ENCODE data around the gene BRAF. TPM values are rescaled to one million over a fixed set of nuclear protein-coding genes. Genes with fewer than 3 reads are reported as not detected.
"Not testable (repeated sequence)": the region's sequence is repeated elsewhere in the genome, so short reads cannot be mapped to it uniquely, and the experiment has no call there.

Gene BRAF
- 33.7 TPM for total RNA-seq

DNA sequence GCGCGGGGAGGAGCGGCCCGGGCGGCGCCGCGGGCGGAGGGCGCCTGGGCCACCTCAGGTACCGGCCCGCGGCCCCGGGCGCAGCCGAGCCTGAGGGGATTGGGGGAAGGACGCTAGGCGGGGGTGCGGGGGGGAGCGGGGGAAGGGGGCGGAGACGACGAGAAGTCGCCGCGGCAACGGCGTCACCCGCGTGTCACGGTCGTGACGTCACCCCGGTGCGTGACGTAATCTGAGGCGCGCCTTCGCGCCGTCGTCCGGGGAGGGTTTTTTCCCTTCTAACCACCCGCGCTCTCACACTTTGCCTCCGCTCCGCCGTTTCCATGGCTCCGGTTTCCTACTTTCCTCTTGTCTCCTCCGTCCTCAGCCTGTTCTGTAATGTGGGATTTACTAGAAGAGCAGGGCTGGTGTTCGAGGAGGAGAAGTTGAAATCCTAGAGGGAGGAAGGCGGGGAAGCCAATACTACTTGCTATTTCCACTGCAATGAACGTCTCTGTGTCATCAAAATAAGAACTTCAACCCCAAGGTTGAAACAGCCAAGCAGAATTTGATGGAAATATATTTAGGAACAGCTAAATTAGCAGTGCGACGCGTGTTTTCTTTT is at the start of gene BRAF:
TSS of gene BRAF (minus strand) at position 109 of the 601 bp plus-strand sequence. CDS start 226 bp downstream, outside the sequence.
- peak; percentile 92 for DNase-seq (ENCODE audit: low spot score)

DNA sequence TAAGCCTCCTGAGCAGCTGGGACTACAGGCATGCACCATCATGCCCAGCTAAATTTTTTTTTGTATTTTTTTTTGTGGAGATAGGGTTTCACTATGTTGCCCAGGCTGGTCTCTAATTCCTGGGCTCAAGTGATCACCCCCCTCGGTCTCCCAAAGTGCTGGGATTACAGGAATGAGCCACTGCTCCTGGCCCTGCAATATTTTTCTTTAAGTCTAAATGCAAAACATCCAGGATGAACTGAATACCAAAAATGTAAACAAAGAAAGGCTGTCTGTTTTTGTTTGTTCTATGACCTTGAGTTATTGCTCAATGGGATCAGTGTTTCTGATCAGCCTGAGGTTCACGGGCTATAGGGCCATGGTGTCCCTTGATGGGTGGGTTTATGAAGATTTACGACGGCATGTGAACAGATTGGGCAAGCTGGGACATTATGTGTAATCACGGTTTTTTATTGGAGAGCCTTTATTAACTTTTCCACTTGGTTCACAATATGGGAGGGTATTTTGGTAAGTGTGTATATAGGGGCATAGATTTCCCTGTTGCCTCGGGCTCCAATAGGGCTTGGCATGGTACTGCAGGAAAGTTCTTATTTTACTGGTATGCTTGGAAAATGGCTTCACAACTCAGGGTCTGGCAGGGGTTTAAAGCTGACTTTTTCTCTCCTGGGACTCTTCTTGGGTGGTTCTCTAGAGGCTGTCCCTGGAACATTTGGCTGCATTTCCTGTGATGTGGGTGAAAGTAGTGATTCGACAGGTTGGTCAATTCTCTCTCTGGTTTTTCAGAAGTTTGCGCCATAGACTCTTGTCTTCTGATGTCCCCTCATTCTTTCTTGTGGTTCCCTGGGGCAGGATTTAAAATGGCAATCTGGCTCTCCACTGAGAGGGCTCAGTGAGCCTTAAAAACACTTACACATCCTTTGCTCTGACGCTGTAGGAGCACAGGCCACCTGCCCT is 48.4 kb upstream of the BRAF start:
- no peak for DNase-seq (ENCODE audit: low spot score)

DNA sequence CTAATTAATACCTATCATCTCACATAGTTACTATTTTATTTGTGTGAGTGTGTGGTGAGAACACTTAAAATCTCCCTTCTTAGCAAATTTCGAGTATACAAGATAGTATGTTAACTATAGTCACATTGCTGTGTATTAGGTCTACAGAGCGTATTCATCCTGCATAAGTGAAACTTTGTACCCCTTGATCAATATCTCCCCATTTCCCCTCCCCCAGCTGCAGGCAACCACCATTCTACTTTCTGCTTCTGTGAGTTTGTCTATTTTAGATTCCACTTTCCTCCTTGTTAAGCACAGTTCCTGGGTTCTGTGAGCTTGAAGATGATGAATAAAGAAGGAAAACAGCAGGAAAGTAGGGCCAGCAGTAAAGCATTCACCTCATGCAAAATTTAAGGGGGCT is 47.6 kb upstream of the BRAF start:
- no peak for DNase-seq (ENCODE audit: low spot score)

DNA sequence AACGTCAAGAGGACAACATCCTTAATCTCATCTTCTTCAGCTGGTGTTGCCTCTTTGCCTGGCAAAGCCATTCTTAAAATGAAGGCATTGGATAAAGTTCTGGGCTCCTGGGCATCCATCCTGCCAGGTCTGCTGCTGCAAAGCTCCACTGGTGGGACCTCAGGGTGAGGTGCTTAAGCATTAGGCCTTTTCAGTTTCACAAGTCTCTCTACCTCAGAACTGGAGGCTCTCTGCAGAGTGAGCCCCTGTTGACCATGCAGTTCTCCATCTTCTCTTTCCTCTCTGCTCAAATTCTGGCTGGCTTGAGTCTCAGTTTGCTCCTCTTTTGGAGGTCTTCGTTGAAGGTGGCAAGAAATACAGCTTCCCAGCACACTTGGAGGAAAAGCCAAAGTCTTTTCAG is 42.7 kb upstream of the BRAF start:
- DNase-seq (ENCODE audit: low spot score) = no peak

DNA sequence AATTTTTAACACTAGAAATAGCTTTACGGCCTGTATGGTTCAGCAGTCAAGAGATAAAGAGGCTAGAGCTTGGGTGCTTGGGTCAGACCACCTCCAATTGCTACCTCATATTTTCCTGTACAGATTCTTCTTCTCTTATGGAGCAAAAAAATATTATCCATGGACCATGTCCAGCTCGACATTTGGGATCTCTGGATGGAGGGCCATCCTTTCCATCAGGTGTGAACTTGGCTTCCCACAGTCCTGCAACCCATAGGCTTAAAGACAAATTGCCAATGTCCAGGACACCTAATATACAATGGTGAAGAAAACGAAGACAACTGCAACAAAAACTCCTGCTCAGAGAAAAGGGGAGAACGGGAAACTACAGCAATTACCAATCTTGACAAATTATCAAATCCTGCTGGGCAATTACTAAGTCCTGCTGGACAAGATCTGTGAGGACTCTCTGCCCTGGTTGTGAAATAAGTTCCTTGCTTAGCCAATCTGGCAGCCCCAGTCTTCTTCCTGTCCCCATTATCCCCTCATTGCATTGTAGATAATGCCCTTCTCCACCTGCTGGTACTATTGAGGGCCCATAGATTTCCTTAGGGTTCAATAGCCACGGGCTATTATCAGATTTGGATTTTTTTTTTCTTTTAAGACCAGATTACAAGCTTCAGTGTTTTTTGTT is 42.0 kb upstream of the BRAF start:
- no peak for DNase-seq (ENCODE audit: low spot score)

DNA sequence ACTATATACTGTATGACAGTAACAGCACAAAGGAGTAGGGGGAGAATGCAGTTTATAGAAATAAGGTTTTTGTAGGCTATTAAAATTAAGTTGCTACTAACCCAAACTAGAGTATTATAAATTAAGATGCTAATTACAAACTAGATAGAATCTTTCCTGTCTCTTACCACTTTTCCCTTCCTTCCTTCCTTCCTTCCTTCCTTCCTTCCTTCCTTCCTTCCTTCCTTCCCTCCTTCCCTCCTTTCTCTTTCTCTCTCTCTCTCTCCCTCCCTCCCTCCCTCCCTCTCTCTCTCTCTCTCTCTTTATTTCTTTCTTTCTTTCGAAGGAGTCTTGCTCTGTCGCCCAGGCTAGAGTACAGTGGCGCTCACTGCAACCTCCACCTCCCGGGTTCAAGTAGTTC is 36.4 kb upstream of the BRAF start:
- no peak for DNase-seq (ENCODE audit: low spot score)

DNA sequence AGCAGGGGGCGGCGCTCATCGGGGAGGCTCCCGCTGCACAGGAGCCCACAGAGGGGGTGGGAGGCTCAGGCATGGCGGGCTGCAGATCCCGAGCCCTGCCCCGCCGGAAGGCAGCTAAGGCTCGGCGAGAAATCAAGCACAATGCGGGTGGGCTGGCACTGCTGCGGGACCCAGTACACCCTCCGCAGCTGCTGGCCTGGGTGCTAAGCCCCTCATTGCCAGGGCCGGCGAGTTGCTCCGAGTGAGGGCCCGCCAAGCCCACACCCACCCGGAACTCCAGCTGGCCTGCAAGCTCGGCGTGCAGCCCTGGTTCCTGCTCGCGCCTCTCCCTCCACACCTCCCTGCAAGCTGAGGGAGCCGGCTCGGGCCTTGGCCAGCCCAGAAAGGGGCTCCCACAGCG is 32.3 kb upstream of the BRAF start:
- not testable (repeated sequence) for DNase-seq (ENCODE audit: low spot score)

DNA sequence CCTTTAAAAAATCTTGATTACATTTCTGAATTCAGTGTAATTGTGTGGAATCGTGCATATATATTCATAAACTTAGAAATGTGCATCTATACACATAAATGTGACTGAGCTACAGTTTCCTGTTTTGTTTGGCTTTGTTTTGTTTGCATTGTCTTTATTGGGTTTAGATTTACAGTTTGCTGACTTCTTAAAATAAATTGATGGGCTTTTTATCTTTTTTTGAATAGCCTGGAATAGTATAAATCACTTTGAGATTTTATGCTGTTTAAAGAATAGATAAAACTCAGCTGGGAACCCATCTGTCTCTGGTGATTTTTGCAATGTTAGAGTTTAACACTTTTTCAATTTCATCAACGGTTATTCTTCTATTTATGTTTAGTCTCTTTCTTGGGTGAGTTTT is 21.2 kb upstream of the BRAF start:
- no peak for DNase-seq (ENCODE audit: low spot score)

DNA sequence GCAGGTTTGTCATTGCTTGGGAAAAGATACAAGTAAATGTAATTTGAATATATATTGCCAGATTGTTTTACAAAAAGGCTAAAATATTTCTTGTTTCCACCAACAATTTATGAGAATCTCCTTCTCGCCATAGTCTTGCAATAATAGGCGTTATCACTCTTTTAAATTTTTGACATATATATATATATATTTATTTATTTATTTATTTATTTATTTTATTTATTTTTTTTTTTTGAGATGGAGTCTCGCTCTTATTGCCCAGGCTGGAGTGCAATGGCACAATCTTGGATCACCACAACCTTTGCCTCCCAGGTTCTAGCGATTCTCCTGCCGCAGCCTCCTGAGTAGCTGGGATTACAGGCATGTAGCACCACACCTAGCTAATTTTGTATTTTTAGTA is 17.5 kb upstream of the BRAF start:
- DNase-seq (ENCODE audit: low spot score) = not testable (repeated sequence)

DNA sequence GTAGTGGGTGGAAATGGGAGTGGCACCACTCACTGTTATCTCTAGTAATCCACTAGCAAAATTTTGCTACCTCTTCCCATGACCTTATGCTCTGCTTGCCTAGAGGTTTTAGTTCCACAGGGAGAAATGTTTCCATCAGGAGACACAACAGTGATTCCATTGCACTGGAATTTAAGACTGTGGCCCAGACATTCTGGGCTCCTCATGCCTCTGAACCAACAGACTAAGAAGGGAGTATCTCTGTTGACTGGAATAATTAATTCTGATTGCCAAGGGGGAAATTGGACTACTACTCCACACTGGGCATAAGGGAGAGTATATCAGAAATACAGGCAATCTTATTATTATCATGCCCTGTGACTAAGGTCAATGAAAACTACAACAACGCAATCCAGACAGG is 16.2 kb upstream of the BRAF start:
- no peak for DNase-seq (ENCODE audit: low spot score)

DNA sequence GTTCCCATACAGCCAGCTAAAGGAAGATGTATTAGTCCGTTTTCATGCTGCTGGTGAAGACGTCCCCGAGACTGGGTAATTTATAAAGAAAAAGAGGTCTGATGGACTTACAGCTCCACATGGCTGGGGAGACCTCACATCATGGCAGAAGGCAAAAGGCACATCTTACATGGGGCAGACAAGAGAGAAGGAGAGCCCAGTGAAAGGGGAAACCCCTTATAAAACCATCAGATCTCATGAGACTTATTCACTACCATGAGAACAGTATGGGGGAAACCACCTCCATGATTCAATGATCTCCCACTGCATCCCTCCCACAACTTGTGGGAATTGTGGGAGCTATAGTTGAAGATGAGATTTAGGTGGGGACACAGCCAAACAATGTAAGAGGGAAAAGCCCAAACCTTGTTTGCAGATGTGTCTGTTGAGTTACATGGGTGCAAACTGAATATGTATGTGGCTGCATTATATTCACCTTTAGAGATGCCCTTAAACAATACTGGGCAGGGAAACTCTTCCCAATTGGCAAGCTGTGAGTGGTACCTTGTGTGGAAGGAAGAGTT is 13.1 kb upstream of the BRAF start:
- no peak for DNase-seq (ENCODE audit: low spot score)

DNA sequence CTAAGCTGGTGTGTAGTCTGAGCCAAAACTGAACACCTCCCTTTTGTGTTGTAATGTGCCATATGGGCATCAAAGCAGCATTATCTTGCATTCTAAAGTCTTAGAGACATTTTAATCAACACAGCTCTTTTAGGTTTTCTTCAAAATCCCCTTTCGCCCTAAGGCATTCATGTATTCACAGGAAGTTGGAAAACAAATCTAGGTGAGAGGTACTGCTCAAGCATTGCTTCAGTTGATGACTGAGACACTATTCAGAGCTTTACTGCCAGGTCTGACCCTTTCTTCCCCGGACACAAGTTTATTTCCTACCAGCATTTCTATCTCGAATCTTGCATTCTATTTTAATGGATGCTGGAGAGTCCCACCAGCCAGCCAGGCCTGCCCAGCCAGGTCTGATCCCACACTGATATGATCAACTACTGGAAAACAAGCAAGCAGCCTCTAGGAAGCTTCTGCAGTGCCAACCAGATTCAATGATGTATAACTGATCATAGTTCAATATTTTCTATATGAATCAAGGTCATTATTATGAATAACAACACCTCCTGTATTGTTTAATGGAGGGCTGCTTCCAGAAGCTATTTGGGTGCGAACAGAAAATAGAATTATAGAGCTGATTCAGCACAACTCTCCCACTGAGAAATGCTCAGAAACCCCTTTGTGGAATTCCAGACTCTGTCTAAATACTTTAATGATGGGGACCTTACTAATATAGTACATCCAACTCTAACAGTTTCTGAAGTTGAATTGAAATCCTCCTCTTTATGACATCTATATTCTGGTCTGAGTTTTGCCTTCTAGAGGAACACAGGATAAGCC is 4.0 kb upstream of the BRAF start:
- no peak for DNase-seq (ENCODE audit: low spot score)

DNA sequence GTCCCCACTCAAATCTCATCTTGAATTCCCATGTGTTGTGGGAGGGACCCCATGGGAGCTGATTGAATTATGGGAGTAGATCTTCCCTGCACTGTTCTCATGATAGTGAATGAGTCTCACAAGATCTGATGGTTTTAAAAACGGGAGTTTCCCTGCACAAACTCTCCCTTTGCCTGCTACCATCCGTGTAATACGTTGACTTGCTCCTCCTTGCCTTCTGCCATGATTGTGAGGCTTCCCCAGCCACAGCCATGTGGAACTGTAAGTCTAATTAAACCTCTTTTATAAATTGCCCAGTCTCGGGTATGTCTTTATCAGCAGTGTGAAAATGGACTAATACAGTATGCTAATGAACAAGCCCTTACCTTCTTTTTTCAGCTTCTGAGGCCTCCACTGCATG is 3.2 kb upstream of the BRAF start:
- DNase-seq (ENCODE audit: low spot score) = not testable (repeated sequence)

DNA sequence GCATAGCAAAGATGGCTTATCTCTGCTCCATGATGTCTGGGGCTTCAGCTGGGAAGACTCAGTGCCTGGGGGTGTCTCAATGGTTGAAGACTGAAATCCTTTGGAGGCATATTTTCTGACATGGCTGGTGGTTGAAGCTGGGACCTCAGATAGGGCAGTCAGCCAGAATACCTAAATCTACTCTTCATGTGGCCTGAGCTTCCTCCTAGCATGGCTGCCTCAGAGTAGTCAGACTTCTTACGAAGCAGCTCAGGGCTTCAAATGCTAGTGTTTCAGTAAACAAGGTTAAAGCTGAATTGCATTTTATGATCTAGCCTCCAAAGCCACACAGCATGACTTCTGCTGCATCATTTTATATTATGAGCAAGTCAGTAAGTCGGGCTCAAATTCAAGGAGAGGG is 2.6 kb upstream of the BRAF start:
- DNase-seq (ENCODE audit: low spot score) = no peak

DNA sequence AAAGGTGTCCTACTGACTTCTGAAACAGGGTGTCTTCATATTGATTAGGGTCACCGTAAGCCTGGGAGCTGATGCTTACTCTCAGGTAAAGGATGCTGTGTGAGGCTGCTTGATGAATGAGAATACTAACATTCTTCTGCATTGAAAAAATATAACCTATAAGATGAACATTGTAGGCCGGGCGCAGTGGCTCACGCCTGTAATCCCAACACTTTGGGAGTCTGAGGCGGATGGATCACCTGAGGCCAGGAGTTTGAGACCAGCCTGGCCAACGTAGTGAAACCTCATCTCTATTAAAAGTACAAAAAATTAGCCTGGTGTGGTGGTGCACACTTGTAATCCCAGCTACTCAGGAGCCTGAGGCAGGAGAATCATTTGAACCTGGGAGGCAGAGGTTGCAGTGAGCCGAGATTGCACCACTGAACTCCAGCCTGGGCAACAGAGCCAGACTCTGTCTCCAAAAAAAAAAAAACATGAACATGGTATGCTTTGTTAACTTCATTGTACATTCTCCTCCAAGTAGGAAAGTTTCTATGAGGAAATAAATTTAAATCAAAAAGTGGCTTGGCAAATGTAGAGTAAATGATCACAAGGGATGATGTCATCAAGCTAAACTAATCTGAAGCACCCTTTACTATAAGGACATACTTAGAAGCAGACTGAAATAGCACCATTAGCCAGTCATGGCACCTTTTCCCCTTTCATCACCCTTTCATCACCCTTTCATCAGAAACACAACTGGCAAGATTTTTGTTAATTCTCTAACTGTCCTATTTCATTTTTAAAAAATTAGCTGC is 1.5 kb upstream of the BRAF start:
- no peak for DNase-seq (ENCODE audit: low spot score)

DNA sequence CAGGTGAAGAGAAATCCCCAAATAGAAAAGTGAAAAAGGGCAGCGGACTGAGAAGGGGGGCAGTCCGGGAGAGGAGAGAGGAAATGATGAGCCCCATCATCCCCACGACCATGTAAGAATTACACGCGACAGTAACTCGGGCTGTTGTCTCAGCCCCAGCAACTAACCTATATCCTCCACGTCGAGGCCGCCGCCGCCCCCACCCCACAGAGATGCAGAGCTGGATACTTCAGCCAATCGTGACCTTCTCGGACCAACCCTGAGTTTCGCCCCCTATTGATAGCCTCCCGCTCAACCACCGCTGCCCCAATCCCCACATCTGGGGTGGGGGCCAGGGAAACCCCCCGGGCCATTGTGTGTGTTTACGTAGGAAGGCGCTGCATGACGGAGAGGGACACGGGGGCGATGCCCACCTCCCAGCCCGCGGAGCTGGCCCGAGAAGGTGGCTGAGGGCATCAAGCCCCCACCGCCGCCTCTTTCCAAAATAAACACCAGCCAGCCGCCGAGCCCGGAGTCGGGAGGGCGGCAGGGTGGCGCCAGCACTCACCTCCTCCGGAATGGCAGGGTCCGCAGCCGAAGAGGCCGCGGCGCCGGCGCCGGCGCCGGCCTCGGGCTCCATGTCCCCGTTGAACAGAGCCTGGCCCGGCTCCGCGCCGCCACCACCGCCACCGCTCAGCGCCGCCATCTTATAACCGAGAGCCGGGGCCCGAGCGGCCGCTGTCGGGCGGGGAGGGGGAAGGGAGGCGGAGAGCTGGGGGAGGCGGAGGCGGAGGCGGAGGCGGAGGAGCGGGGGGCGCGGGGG is 509 bp downstream of the BRAF start:
- DNase-seq (ENCODE audit: low spot score) = peak; percentile 72

DNA sequence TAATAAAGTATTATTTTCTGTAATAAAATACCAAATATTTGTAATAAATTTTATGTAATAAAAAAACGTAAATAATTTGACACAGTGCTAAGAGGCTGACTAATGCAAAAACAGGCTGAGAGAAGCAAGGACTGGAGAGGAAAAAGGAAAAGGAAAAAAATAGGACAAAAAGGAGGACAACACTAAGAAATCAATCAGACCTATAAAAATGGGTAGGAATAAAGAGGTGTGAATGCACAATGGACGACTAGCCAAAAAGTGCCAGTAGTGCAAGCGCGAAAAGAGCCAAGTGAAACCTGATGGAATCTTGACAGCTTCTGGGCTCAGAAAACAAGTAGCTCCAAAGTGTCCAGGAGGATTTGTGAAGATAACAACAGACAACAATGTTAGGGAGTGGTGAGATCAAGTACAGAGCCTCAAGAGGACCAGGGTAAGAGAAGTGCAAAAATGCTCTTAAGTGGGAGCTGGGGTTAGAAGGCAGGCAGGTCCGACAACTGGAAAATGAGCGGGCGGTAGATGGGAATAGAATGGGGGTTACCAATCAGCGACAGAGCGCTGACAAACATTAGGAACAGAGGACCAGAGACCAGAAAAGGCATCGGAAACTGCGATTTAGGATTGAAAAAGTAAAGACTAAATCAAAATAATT is 1.2 kb downstream of the BRAF start:
- DNase-seq (ENCODE audit: low spot score) = no peak

DNA sequence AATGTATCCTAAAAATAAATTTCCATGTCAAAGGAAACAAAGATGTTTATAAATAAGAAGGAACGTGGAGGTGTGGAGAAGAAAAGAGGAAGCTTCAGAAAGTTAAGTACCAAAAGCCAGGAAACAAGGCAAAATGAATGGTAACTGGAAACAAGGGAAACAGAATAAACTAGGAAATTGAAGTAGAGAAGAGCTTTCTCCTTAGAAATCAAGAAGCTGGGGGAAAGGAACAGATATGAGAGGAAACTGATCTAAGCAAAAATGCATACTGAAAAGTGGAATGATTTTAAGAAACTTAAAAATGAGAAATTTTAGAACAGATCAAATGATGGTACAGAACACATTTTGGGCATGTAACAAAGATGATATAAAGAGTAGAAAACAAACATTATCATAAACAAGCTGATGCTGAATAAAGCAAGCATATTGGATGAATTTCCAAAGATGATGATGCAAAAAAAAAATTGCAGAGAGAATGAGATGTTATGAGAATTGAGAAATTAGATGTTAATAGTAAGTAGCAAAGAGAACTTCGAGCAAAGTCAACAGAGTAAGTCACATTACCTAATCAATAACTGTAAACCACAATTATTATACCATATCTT is 1.9 kb downstream of the BRAF start:
- no peak for DNase-seq (ENCODE audit: low spot score)

DNA sequence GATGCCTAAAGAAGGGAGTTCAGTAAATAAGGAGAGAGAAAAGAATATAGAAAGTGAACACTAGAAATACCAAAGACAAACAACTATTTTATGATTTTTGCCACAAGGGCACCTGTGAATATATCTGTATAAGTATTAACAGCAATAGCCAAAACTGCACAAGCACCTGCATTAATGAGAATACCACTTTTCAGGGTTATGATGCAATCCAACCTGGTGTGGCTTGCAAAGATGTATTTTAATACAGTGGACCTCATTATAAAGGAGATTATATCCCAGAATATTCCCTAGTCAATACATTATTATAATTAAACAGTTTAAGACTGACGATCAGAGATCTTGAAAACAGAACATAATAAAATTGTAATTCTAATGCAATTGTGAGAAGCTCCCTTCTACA is 4.0 kb downstream of the BRAF start:
- DNase-seq (ENCODE audit: low spot score) = no peak
